Measurements from ENCODE around the gene CACNA1D.
"Not testable (repeated sequence)": the region's sequence is repeated elsewhere in the genome, so short reads cannot be mapped to it uniquely, and the experiment has no call there.

CACNA1D gene

DNA sequence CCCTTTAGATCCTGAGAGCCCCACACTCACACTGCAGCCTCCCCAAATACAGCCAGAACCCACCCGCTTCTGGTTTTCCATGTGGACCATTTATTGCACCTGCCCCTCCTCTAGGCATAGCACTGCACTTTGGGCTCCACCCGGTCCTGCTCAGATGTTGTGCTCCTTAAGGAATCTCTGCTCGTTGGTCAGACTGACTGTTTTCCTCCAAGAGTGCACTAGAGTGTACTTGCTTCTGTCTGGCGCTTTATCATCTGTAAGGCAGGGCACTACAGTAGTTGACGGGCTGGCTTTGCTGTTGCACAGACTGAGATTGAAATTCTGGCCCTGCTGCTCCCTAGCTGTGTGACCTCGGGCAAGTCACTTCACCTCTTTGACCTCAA is 124.1 kb downstream of the CACNA1D start:
- no peak for DNase-seq

DNA sequence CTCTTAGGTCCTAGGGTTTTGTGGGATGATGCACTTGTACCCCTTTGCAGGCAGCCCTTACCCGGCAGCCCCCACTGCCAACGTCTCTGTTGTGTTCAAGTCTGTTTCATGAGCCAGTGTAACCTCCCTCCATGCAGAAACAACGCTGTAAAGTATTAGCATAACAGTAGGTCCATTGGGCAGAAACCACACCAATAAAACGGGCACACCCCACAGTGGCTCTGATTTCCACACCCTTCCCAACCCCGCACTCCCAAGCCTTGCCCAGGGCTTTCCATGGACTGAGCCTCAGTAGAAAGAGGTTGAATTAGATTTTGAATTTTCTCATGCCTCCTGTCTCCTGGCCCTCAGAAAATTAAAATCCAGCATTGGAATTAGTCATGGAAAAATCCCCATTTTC is 124.5 kb downstream of the CACNA1D start:
- DNase-seq = no peak

DNA sequence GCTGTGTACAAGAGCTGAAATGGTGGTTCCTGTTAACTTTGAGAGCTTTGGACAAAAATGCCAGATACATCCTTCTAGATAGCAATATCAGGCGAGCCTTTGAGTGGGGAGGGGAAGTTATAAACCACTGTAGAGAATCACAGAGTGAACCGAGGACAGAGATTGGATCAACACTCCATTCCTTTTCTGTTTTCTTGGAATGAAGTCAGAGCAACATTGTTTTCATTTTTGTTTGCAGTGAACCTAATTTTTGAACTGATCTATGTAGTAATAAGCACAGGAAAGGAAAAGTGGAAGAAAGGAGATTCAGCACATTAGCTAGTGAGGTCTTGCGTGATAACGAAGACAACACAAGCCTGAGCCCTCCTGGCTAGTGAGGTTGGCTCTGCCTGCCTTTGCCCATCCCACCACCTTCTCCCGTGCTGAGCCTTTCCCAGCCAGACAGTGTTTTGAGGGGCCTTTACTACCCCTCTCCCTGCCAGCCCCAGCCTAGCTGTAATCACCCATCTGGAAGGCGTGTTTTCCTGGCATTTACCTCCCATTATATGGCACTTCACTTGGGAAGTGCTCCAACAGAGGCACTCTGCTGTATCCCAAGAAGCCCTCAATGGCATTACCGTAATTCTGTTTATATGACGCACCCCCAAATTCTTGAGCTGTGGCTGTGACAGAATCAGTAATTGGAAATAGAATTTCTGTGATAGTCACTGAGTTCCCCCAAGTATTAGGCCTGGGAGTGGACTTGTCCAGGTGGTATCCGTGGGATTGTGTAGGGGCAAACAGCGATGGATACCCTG is 129.8 kb downstream of the CACNA1D start:
- DNase-seq = no peak

DNA sequence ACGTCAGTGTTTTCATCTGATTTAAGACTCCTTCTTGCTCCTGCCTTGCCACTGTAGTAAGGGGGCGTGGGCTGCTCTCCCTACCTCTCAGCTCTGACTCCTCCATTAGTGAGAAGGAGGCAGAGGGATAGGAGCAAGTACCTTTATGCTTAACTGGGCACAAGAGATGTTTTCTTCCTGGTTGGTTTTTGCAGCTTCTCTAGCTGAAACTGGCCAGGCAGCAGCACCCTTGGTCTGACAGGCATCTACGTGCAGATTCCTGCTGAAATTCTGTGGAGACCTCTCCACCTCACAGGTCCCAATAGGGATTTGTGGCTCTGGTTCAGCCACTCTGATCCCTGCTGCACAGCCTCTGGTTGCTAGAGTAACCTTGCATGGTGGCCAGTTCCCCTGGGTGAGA is 132.5 kb downstream of the CACNA1D start:
- DNase-seq = no peak

DNA sequence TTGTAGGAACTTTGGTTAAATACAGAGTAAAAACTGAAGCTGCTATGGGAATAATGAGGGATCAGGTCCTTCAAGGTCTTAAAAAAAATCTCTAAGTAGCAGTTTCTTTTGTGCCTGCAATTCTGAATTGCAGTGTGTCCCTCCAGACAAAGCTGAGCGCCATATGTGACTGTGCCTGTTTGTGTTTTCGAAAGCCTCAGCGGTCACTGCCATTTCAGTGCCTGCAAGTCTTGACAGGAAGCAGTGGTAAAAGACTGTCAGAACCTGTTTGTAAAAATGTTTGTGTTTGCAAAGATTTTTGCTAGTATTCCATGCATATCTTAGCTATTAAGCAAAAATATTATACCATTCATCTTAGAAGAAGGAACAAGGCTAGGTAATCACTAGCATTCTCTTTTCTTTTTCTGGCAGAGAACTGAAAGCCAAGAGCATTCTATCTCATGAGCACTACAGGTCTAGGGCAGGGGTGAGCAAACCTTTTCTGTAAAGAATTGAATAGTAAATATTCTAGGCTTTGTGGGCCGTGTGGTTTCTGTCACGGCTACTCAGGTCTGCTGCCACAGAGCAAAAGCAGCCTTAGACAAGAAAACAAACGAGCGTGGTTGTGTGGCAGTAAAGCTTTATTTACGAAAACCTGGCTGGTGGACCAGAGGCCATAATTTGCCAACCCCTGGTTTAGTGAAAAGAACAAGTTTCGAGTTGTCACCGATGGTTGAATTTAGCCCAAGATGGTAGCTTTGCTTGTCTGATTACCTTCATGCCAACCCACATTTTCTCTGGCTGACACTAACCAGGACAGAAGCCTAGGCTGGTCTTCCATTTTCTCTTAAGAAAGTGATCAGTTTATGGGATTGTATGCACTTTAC is 134.4 kb downstream of the CACNA1D start:
- DNase-seq = no peak

DNA sequence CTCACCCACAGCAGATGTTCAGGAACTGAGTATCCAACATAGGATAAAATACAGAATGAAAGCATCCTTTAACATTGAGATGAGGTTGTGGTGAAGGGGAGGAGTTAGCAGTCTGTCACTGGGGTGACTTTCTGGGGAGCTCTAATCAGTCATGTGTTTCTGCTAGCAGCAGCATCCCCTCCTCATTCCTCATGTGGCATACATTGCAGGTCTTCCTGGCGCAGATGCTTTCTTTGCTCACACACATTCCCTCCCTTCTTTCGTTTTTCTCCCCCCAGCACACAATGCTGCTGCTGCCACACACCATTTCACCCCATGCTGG is 135.0 kb downstream of the CACNA1D start:
- DNase-seq = no peak

DNA sequence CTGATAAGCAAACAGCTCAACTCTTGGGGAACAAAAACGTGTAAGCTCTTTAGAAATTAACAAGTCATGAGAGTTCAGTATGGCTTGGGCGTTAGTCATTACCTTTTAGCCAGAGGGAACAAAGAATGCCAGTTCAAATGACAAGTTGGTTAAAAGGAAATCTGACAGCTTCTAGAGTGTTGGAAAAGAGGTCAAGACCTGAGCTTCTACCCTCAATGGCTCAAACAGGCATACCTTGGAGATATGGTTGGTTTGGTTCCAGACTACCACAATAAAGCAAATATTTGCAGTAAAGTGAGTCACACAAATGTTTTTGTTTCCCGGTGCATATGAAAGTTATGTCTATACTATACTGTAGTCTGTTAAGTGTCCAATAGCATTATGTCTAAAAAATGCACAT is 136.1 kb downstream of the CACNA1D start:
- no peak for DNase-seq

DNA sequence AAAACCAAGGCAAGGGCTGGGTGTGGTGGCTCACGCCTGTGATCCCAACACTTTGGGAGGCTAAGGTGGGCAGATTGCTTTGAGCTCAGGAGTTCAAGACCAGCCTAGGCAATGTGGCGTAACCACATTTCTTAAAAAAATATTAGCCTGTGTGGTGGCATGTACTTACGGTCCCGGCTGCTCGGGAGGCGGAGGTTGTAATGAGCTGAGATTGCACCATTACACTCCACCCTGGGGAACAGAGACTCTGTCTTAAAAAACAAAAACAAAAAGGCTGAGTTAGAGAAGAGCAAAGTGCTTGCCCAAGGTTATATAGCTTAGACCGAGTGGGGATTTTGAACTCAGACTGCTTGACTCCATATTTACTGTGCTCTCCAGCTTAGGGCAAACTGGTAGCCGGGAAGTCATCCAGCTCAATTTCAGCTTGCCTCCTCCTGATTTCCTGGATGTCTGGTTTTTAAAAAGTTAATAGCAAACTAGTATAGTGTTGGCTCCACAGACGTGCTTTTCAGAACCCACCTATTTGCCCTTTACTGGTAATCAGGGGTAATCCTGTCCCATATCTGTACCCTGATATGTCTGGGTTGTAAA is 138.9 kb downstream of the CACNA1D start:
- DNase-seq = no peak

DNA sequence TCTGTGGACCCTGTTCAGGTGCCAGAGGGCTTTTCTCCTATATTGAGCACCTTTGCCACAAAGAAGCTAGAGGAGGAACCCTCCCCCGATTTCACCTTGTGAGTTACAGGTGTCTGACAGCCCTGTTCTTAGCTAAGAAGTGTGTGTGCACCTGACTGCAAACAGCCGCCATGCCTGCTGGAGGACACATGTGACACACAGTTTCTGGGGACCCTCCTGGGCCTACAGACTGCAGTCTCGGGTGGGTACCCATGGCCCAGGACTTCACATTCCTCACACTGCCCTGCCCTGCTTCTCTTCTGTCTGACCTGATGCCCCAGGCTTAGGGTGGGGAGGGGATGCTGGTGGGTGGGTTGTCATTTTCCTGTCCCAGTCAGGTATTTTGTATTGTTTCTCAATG is 140.6 kb downstream of the CACNA1D start:
- no peak for DNase-seq

DNA sequence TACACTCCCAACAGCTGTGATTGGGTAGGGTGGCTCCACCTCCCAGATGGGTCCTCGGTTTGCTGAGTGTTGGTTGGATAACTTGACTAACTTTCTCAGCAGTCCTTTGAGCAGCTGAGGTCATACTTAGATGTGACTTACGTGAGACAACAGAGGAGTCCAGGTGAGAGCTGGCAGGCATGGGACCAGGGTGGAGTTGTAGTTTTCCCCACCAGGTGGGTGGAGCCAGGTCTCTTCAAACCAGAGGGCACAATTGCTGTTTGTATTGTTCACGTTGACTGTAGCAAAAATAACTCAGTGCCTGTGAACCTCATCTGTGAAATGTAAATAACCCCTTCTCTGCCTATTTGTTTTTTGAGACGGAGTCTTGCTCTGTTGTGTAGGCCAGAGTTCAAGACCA is 144.4 kb downstream of the CACNA1D start:
- not testable (repeated sequence) for DNase-seq

DNA sequence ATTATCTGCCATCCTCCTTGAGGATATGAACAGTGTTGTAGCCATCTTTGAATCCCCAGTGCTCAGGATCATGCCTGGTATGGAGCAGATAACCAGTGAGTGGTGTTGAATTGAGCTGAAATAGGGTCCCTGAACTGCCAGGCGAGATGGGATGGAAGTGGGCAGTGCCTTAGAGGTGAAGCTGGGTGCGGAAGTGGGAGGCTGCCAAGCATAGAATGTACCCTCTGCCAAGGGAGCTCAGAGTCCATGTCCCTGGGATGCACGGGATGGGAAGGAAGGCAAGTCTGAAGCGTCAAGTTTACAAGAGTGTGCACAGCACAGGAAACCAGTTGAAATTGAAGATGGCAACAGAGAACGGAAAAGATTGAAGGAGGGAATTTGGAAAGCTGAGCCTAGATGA is 147.0 kb downstream of the CACNA1D start:
- DNase-seq = no peak

DNA sequence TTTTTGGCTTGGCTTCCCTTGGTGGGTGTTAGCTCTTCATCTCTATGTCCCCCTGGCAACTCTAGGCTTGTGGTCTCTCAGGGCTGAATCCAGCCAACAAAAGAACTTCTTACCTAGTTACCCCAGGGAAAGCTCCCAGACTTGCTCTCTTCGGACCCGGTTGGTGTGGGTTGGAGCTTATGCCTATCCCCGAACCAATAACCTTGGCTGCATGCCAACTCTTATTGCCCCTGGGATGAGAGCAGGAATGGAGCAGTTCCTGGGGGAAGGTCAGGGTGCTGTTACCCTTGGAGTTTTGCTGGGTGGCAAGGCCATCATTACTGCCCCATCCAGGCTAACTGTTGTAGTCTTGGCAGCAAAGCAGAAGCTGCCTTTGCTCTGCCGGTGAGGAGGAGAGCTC is 147.8 kb downstream of the CACNA1D start:
- no peak for DNase-seq

DNA sequence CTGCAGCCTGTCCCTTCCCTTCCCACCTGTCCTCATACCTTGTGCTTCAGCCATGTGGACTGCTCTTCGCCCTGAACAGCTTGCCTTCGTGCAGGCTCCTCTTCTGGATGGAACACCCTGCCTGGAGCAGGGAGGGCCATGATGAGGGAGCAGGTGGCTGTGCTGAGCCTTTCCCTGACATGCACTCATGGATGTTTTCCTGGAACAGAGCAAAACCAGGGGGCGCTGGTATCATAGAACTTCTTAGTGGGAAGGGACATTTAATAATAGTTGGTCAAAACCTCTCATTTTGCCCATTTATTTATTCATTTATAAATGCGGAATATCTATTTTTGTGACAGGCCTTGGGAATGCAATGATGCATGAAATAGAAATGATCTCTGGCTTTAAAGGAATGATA is 149.3 kb downstream of the CACNA1D start:
- DNase-seq = no peak

DNA sequence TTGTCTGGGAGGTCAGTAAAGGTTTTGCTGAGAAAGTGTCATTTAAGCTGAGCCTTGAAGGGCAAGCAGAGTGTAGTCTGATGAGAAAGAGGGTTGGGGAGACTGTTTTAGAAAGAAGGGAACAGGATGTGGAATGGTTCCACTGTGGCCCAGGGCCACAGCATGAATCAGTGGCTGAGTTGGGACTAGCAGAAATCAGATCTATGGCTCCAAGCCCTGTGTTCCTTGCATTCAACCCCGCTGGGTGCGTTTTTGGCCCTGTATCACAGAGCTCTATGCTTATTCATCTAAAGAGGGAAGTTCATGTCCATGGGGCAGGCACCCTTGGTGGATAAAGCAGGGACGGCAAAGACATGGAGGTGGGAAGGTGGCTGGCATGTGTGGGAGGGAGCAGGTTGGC is 151.3 kb downstream of the CACNA1D start:
- no peak for DNase-seq

DNA sequence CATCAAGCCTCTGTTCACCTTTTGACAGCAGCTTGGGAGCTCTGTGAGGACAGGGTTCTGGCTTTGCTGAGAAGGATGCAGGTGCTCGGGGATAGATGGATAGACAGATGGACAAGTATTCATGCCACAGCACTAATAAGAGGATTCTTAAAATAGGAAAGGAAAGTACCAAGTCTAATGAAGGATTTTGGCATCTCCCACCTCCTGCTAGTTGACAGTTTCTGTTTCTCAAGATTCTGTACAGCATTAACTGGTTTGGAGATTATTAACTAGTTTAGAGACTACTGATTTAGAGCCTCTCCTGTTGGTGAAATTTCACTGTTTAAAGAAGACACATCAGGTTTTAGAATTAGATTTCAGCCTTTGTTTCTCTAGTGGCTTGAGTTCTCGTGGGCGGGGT is 152.3 kb downstream of the CACNA1D start:
- DNase-seq = no peak

DNA sequence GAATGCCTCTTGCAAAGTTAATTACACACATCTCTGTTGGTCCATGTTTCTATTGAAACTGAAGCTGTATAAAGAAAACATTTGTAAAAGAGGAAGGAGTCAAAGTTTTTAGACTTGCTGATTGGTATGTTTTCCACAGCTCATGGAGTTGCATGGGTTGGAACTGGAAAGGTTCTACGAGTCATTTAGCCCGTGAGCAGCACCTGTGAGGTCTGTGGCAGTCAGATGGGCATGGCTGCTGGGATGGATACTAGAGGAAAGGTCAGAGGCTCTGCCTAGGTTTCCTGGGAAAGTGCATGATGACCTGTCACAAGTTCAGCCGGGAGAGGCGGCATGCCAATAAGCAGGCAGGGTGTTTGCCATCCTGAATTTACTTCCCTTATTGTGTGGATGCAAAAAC is 155.4 kb downstream of the CACNA1D start:
- DNase-seq = no peak

DNA sequence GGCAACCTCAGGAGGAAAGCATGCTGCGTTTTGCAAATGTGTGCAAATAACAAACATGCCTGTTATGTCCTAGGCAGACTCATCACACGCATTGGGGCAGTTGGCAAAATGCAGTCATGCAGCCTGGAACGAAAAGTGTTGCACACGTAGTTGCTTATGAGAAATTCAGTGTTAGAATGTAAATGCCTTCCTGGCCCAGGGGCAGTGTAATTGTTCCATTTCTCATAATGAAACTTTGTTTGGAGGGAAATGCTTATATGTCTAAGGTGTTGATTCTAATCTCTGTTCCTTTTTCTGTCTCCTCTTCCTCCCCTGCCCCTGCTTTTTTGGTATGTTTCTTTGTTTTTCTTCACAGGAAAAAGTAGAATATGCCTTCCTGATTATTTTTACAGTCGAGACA is 156.0 kb downstream of the CACNA1D start:
- no peak for DNase-seq

DNA sequence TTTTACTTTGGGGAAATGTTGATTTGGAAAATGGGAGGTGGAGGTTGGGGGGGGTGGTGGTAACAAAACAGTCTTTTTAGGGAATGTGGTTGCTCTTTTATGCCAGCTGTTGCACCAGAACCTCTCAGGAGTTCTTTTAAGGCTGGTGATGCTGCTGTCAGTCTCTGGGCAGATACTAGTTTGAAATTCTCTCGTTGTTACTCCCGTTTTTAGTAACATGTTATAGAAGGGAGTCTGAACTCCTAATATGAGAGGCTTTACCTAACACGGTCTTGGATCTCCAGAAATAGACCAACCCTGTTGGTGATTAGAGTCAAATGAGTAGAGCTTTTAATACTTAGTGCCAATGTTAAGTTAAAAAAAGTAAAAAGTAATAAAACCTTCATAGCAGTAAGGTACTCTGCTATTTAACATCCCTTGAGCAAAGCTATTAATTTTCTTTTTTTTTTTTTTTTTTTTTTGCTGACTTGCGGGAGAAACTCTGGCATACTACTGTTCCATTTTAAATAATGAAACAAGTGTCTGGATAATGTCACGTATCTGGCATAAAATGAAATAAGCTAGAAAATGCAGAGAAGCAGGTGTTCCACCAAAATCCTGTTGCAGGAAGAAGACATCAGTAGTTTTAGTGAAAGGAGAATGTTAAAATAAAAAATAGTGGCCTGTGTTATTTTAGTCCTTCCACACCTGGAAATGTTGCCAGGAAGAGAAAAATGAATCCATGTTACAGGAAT is 156.7 kb downstream of the CACNA1D start:
- DNase-seq = no peak

DNA sequence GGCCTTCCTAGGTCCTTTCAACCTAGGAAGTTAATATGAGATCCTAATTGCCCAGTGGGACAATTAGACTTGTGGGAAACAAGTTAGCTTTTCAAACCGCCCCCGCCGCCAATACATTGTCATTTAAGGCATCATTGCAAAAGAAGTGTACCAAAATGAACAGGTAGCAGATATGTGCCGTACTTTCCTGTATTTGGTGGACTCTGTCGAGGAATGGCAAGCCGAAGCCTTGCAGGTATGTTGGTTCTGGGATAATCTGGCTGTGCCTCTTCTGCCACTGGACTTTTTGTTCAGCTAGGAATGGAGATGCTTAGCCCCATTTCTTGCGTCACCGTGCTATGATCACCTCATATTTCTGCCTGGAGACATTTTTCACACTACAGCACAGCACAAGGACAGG is 157.5 kb downstream of the CACNA1D start:
- no peak for DNase-seq

DNA sequence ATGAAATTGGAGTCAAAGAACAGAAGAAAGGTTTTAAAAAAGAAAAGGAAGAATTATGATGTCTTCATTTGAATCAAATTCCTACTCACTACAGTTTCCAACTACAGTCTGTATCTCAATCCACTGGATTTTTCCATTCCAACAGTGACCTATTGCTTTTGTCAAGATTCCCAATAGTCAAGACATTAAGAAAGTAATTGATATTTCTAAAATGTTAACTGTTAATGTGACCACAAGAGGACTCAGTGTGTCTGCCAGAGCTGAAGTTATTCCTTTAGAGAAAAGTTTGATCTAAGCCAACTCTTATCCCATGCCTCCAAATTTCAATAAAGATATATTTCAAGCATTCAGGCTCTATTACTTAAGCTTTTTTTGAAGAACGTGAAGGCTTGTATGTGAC is 163.2 kb downstream of the CACNA1D start:
- DNase-seq = no peak

DNA sequence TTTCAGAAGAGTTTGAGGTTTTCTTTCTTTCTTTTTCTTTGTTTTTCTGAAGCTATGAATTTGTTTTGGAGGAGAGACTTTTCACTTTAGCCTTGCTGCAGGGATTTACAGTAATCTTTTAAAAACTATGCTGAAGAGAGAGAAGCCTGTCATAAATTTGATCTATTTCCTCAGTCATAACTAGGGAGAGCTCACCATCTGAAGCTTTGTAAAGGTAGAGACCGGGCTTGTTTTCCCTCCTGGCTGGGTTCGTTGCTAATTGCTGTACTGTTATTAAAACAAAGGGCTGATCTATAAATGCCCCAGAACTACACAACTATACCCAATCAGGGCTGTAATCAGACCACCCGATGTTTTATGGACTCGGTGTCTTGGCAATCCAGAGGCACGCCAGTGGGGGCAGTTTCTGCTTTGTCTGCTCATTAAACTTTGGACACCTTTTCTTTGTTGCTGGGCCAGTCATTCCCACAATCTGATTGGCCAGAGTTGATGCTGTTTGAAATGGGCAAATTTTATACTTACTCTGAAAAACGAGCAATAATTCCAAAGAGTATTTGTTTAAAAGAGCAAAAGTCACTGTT is 164.3 kb downstream of the CACNA1D start:
- DNase-seq = no peak

DNA sequence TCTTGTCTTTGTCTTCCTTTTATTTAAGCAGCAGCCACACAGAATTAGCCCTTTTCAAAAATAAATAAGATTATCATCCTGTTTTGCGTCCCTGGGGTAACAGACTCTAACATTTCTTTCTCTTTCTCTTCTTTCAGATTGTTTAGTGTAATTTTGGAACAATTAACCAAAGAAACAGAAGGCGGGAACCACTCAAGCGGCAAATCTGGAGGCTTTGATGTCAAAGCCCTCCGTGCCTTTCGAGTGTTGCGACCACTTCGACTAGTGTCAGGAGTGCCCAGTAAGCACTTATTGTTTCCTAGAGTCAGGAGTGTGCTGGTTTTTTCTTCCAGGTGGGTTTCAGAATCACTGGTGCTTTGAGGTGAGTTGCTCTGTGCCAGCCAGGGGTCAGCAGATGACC is 165.6 kb downstream of the CACNA1D start:
- DNase-seq = no peak

DNA sequence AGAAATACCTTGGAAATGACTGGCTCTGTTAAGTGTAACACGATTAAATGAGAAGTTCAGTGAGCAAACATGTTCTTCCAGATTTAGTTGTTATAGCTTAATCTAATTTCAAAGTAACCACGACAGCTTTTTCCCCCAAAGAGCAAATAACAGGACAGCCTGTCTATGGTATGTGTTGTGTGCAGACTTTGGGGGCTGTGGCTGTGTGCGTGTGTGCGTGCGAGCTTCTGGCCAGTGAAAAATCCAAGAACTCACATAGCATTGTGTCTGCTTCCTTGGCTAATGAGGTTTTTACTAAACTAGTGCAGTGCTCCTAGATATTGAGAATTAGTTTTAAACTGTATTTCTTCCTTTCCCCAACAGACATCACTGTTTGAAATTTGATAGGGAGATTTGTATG is 167.1 kb downstream of the CACNA1D start:
- no peak for DNase-seq
